K562 (cell line): Measurements from ENCODE around the gene RANBP3. TPM values are rescaled to one million over a fixed set of nuclear protein-coding genes. Genes with fewer than 3 reads are reported as not detected.

Source experiments
- ATAC-seq: fragments of 200-7000 bp; cut with Tn5 transposase; 3 replicates; pipeline ENCODE4 v1.9.1; 2020; ENCODE audit warnings: moderate library complexity
- BruUV-seq: library from RNA; stranded (reverse); fragments of 400-500 nt; replicated peaks from 2 replicates; lab custom pipeline; 2021; lab: Mats Ljungman, UMichigan
- CTCF ChIA-PET: fragments of 300-600 bp; formaldehyde crosslinking; extraction: SDS; loops from one replicate; lab custom pipeline; 2021; ENCODE audit warnings: low intra/inter-chr PET ratio; lab: Yijun Ruan, JAX
- POLR2A ChIA-PET: fragments of 300-600, 350-650 bp; sonication (Branson Sonifier 250); formaldehyde crosslinking; extraction: SDS; loops from one replicate; lab custom pipeline; 2021; ENCODE audit warnings: antibody characterized with exemption, inconsistent platforms; lab: Yijun Ruan, JAX
- DNase-seq, 4 experiments: peaks; one replicate each; pipeline versions ENCODE4 v3.0.0 to v3.0.0-alpha.2; 2011 to 2018; ENCODE audit warnings: low spot score in 3 of 4, mixed read lengths in 3 of 4; ENCODE audit errors: extremely low read depth in 1 of 4
- FAIRE-seq: peaks from 2 replicates; lab custom pipeline; 2011; peaks lifted over from hg19 to GRCh38; lab: Jason Lieb, UNC
- H2AFZ ChIP-seq: 2 replicates; pipeline ENCODE4 v1.6.0; 2011; ENCODE audit warnings: low read depth, low read length, control low read depth, inconsistent platforms
- H3K27ac ChIP-seq: fragments of 200-600 bp; 3 replicates; pipeline ENCODE4 v1.8.0; 2011; ENCODE audit warnings: low read depth, mild to moderate bottlenecking, control low read depth, inconsistent platforms, low read length, moderate library complexity, mixed read lengths; ENCODE audit errors: extremely low read depth
- H3K27me3 ChIP-seq, 2 experiments: fragments of 300-600 bp in 1 of 2; 2 replicates in 1 of 2; 3 replicates in 1 of 2; pipeline versions ENCODE4 v1.6.0 to v1.8.0; 2011; ENCODE audit warnings: inconsistent platforms in 2 of 2, low read length in 2 of 2, mild to moderate bottlenecking in 1 of 2, mixed read lengths in 1 of 2, moderate library complexity in 1 of 2; ENCODE audit not compliant: control insufficient read depth in 2 of 2, insufficient read depth in 2 of 2
- H3K36me3 ChIP-seq: fragments of 300-600 bp; 3 replicates; pipeline ENCODE4 v1.8.0; 2011; ENCODE audit warnings: mild to moderate bottlenecking, low read length, inconsistent platforms; ENCODE audit not compliant: control insufficient read depth, insufficient read depth
- H3K4me1 ChIP-seq, 2 experiments: fragments of 200-600 bp in 1 of 2; replicated peaks in 1 of 2; 2 replicates in 1 of 2; 3 replicates in 1 of 2; pipeline versions ENCODE4 v1.5.1 to v1.8.0; 2011; ENCODE audit warnings: inconsistent platforms in 2 of 2, low read length in 2 of 2, mild to moderate bottlenecking in 1 of 2, mixed read lengths in 1 of 2, moderate library complexity in 1 of 2; ENCODE audit not compliant: control insufficient read depth in 2 of 2, insufficient read depth in 2 of 2
- H3K4me2 ChIP-seq: 2 replicates; pipeline ENCODE4 v1.6.1; 2011; ENCODE audit warnings: low read length, control low read depth, inconsistent platforms, mixed read lengths; ENCODE audit not compliant: insufficient read depth
- H3K4me3 ChIP-seq: fragments of 200-600 bp; sonication (generic), shearing (Covaris generic); 2 replicates; pipeline ENCODE4 v1.5.1; 2016; ENCODE audit warnings: control low read depth, inconsistent platforms
- H3K79me2 ChIP-seq: fragments of 200-600 bp; 3 replicates; pipeline ENCODE4 v1.8.0; 2011; ENCODE audit warnings: low read length, inconsistent platforms; ENCODE audit not compliant: control insufficient read depth, insufficient read depth
- H3K9ac ChIP-seq, 2 experiments: 2 replicates each; pipeline versions ENCODE4 v1.6.0 to v1.6.1; 2011; ENCODE audit warnings: low read depth in 2 of 2, low read length in 2 of 2, control low read depth in 1 of 2, inconsistent platforms in 1 of 2, mild to moderate bottlenecking in 1 of 2, mixed read lengths in 1 of 2; ENCODE audit not compliant: insufficient read depth in 1 of 2
- H3K9me1 ChIP-seq: one replicate; pipeline ENCODE4 v1.6.0; 2011; ENCODE audit warnings: inconsistent platforms, mild to moderate bottlenecking, low read length, moderate library complexity; ENCODE audit not compliant: control insufficient read depth, insufficient read depth
- H3K9me3 ChIP-seq: replicated peaks from 2 replicates; pipeline ENCODE4 v1.5.1; 2011; ENCODE audit warnings: low read depth, low read length, inconsistent platforms; ENCODE audit not compliant: control insufficient read depth, insufficient read depth
- H4K20me1 ChIP-seq: replicated peaks from 2 replicates; pipeline ENCODE4 v1.6.1; 2011; ENCODE audit warnings: low read length, inconsistent platforms, mixed read lengths; ENCODE audit not compliant: control insufficient read depth, insufficient read depth
- CTCF ChIP-seq, 3 experiments: IDR thresholded peaks in 2 of 3; conservative IDR thresholded peaks in 1 of 3; 2 replicates each; pipeline ENCODE4 v1.5.1; 2011 to 2012; ENCODE audit warnings: low read length in 3 of 3, mild to moderate bottlenecking in 3 of 3, control low read depth in 2 of 3, improper control_type of control experiment in 1 of 3, inconsistent platforms in 1 of 3, low read depth in 1 of 3, mixed read lengths in 1 of 3, moderate library complexity in 1 of 3; ENCODE audit not compliant: insufficient read depth in 2 of 3
- MNT ChIP-seq, 2 experiments: fragments of 450-650 bp; conservative IDR thresholded peaks; 2 replicates each; pipeline ENCODE4 v1.6.1; 2017; ENCODE audit warnings: mild to moderate bottlenecking in 2 of 2, moderate library complexity in 2 of 2
- RAD21 ChIP-seq, 2 experiments: fragments of 250-450 bp in 1 of 2; fragments of 450-650 bp in 1 of 2; sonication (Bioruptor Pico) in 1 of 2; formaldehyde crosslinking in 1 of 2; IDR thresholded peaks in 1 of 2; conservative IDR thresholded peaks in 1 of 2; 2 replicates each; pipeline versions ENCODE4 v1.4.0 to v1.8.0; 2020 to 2022; ENCODE audit warnings: mild to moderate bottlenecking in 2 of 2, moderate library complexity in 1 of 2
- SMC3 ChIP-seq: conservative IDR thresholded peaks from 2 replicates; pipeline ENCODE4 v1.6.1; 2011; ENCODE audit warnings: low read depth, low read length, improper control_type of control experiment; ENCODE audit not compliant: insufficient read depth
- TCFL5 ChIP-seq: fragments of 250-450 bp; sonication (Bioruptor Pico); conservative IDR thresholded peaks from 2 replicates; pipeline ENCODE4 v1.6.1; 2021; ENCODE audit warnings: mild to moderate bottlenecking, moderate library complexity, matching md5 sums
- ZBTB7A ChIP-seq: IDR thresholded peaks from 2 replicates; pipeline ENCODE4 v1.6.1; 2011; ENCODE audit warnings: low read depth, mild to moderate bottlenecking, low read length, moderate library complexity, borderline replicate concordance; ENCODE audit not compliant: control insufficient read depth
- ZNF740 ChIP-seq, 3 experiments: fragments of 200-800 bp in 1 of 3; sonication (Bioruptor generic) in 1 of 3; sonication (generic) in 1 of 3; formaldehyde crosslinking in 1 of 3; IDR thresholded peaks; 2 replicates each; pipeline versions ENCODE4 v1.6.1 to v1.8.0; 2016 to 2022; ENCODE audit warnings: mild to moderate bottlenecking in 2 of 3, missing compliant biosample characterization in 2 of 3, missing genetic modification characterization in 2 of 3, missing genetic modification reagents in 1 of 3
- WGBS: fragments of 100-300 bp; shearing (Covaris generic); methylation state at CpG from one replicate; pipeline ENCODE4 v1.1.6; 2016; ENCODE audit warnings: low coverage, mixed read lengths; ENCODE audit not compliant: insufficient coverage; ENCODE audit errors: missing lambda C conversion rate; 5-methylcytosine and 5-hydroxymethylcytosine counted together
- in situ Hi-C: fragments of 300-500 bp; cut with MboI; formaldehyde crosslinking; loops from 4 replicates; pipeline ENCODE4 v1.15.0; 2018; ENCODE audit warnings: inconsistent platforms, mixed read lengths
- intact Hi-C: fragments of 100-400 bp; cut with micrococcal nuclease; formaldehyde crosslinking; loops from 2 replicates; pipeline ENCODE4 v1.14.2; 2022
- polyA plus RNA-seq, 8 experiments: library from polyadenylated mRNA; depleted of rRNA in 4 of 8; stranded (reverse) in 5 of 8; unstranded in 3 of 8; fragments of >200 nt; fragmentation: Nextera tagmentation in 2 of 8; fragmentation: Illumina TruSeq in 1 of 8; extraction: Ambion mirVana in 2 of 8; extraction: Trizol in 1 of 8; gene quantifications; 2 replicates each; pipeline versions ENCODE4 v1.2.1 to v1.2.3, GENCODE V29; 2011 to 2014; ENCODE audit warnings: inconsistent platforms in 1 of 8, missing spikeins in 1 of 8
- total RNA-seq, 7 experiments: library from RNA; depleted of rRNA in 6 of 7; stranded (reverse); fragments of >200 nt in 6 of 7; fragmentation: Illumina TruSeq in 2 of 7; extraction: Trizol in 2 of 7; gene quantifications; 2 replicates each; pipeline versions ENCODE4 v1.2.1 to v1.2.3, GENCODE V29; 2011 to 2021; ENCODE audit warnings: low replicate concordance in 1 of 7

Gene RANBP3
- total and polyA plus RNA-seq, 9 of the 15 experiments (the other 6 are each of a cell fraction or from before 2014, with no cell fraction given) = 0.90 to 95.1 (median 63.2) TPM

DNA sequence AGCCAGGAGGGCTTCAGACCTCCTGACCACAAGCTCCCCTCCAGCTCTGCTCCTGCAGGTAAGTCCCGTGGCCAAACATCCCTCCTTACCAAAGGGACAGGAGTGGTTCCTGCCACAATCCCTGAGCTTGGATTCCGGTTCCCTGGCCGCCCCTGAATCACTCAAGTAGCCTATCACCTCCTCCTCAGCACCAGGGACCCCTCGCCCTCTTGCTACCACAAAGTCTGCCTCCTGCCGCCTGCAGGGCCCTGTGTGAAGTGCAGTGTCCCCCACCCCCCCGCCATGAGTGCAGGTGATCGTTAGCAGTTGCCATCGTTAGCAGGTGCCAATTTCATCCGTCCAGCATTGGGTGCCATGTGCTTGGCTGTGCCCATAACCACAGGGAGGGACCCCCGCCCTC, 40.8 kb upstream of the RANBP3 start:
- Histone ChIP-seq H3K27me3 (no peaks in the 10 kb centered on the region), H3K4me2 (no peak overlapping the region), H3K79me2 (no peaks in the 10 kb centered on the region), H3K36me3 (no peaks in the 10 kb centered on the region), H3K9me1 (peaks cover 2% of the 10 kb centered on the region), H2AFZ (no peak overlapping the region), H3K9ac (peak overlapping the region in 1 of 2 experiments; percentile 6; a peak in 1 of 4 replicates), H3K4me1 (peaks cover 0 to 23% of the 10 kb centered on the region in 2 experiments; a peak in 2 of 5 replicates), H3K27ac (no peak overlapping the region), H4K20me1 (peaks cover 4% of the 10 kb centered on the region), H3K4me3 (no peak overlapping the region), H3K9me3 (no peaks in the 10 kb centered on the region)
- ATAC-seq (peak; percentile 78), DNase-seq (peak; percentile 46 to 70 (median 68)), FAIRE-seq (no peak)
- 27% methylated on average over 10 of the region's 10 CpGs for WGBS
- in situ Hi-C loops (no loop called here), intact Hi-C loops (no loop called here)
- BruUV-seq = no TSS peak
- ChIA-PET CTCF (interaction anchor here (2.1 kb wide), 1 partner anchor 32 kb away, joined by 7 read pairs; no protein-coding TSS in a partner anchor), POLR2A (interaction anchor here (1.0 kb wide), 1 partner anchor 46 kb away, joined by 3 read pairs; no protein-coding TSS in a partner anchor)
- TF ChIP-seq RAD21 (CRISPR knock-in tag; conservative IDR thresholded peaks at IDR 0.05 in 1 of 2, IDR thresholded peaks at IDR 0.05 in 1 of 2) (peak in 1 of 2 experiments; percentile 55; a peak in 2 of 4 replicates), ZNF740 (CRISPR knock-in tag; IDR thresholded peaks at IDR 0.05) (peak; percentile 94), ZNF740 (tag; IDR thresholded peaks at IDR 0.05) (no peak), TCFL5 (CRISPR knock-in tag) (no peak), SMC3 (0 out of 2 replicates have a peak, but pooled peaks have one; percentile 19), CTCF (IDR thresholded peaks at IDR 0.05 in 2 of 3, conservative IDR thresholded peaks at IDR 0.05 in 1 of 3; ENCODE audit: insufficient read depth in 2 of 3, low read depth in 1 of 3, low read length in 3 of 3) (peak; percentile 57 to 76 (median 75)), MNT (conservative IDR thresholded peaks at IDR 0.05) (no peak), ZBTB7A (0 out of 2 replicates have a peak, but pooled peaks have one; percentile 16)
